ENCODE data around the gene ATOH1. TPM values are rescaled to one million over a fixed set of nuclear protein-coding genes. Genes with fewer than 3 reads are reported as not detected.

The ATOH1 gene
- total RNA-seq, 3 donors from 2014 or later: not detected

GRCh38 chr4:93813092-93813491 lies 15.5 kb upstream of the ATOH1 start:
- no peak overlapping the region for H3K27ac ChIP-seq
- no peaks in the 10 kb centered on the region for H3K9me3 ChIP-seq
- TF ChIP-seq CTCF (IDR thresholded peaks at IDR 0.05) (no peak), POLR2A (IDR thresholded peaks at IDR 0.05) (no peak), POLR2AphosphoS5 (IDR thresholded peaks at IDR 0.05) (no peak)
- no peaks in the 10 kb centered on the region for H3K4me1 ChIP-seq
- no peak overlapping the region for H3K4me3 ChIP-seq
- intact Hi-C loops (cut with DNase I; ENCODE audit: low total_unique reads): no loop called here
- no peak for DNase-seq (ENCODE audit: low spot score in 2 of 2)
- no peaks in the 10 kb centered on the region for H3K36me3 ChIP-seq
- H3K27me3 ChIP-seq: peaks cover 0 to 6% of the 10 kb centered on the region in 2 donors

GRCh38 chr4:93814141-93814540 lies 14.4 kb upstream of the ATOH1 start:
- no peak overlapping the region for H3K4me3 ChIP-seq
- no peaks in the 10 kb centered on the region for H3K9me3 ChIP-seq
- DNase-seq (ENCODE audit: low spot score in 2 of 2): no peak
- TF ChIP-seq POLR2A (IDR thresholded peaks at IDR 0.05) (no peak), CTCF (IDR thresholded peaks at IDR 0.05) (no peak), POLR2AphosphoS5 (IDR thresholded peaks at IDR 0.05) (no peak)
- intact Hi-C loops (cut with DNase I; ENCODE audit: low total_unique reads): no loop called here
- no peaks in the 10 kb centered on the region for H3K4me1 ChIP-seq
- H3K36me3 ChIP-seq: no peaks in the 10 kb centered on the region
- H3K27me3 ChIP-seq: peaks cover 0 to 6% of the 10 kb centered on the region in 2 donors
- H3K27ac ChIP-seq: no peak overlapping the region

GRCh38 chr4:93814722-93815121 lies 13.8 kb upstream of the ATOH1 start:
- no peak for DNase-seq (ENCODE audit: low spot score in 2 of 2)
- Histone ChIP-seq H3K4me1 (no peaks in the 10 kb centered on the region), H3K9me3 (no peaks in the 10 kb centered on the region), H3K27ac (no peak overlapping the region), H3K27me3 (peaks cover 0 to 6% of the 10 kb centered on the region in 2 donors), H3K36me3 (no peaks in the 10 kb centered on the region), H3K4me3 (no peak overlapping the region)
- intact Hi-C loops (cut with DNase I; ENCODE audit: low total_unique reads): loop anchor here (5.0 kb wide), 1 partner anchor 1947 kb away; no protein-coding TSS in a partner anchor
- no peak for TF ChIP-seq POLR2A (IDR thresholded peaks at IDR 0.05)
- no peak for TF ChIP-seq CTCF (IDR thresholded peaks at IDR 0.05)
- no peak for TF ChIP-seq POLR2AphosphoS5 (IDR thresholded peaks at IDR 0.05)

GRCh38 chr4:93825551-93826216 lies 2.9 kb upstream of the ATOH1 start:
- no peak for DNase-seq (ENCODE audit: low spot score in 2 of 2)
- no peak for TF ChIP-seq CTCF (IDR thresholded peaks at IDR 0.05)
- TF ChIP-seq POLR2AphosphoS5 (IDR thresholded peaks at IDR 0.05): no peak
- no peak for TF ChIP-seq POLR2A (IDR thresholded peaks at IDR 0.05)

GRCh38 chr4:93827272-93827947 lies 1.1 kb upstream of the ATOH1 start:
- Histone ChIP-seq H3K36me3 (no peaks in the 10 kb centered on the region), H3K9me3 (no peaks in the 10 kb centered on the region), H3K4me3 (peak overlapping the region in 1 of 3 donors; percentile 32), H3K27ac (no peak overlapping the region), H3K4me1 (peaks cover 7 to 15% of the 10 kb centered on the region in 2 donors), H3K27me3 (peaks cover 0 to 62% of the 10 kb centered on the region in 2 donors)
- DNase-seq (ENCODE audit: low spot score in 2 of 2): no peak
- TF ChIP-seq POLR2A (IDR thresholded peaks at IDR 0.05): no peak
- no peak for TF ChIP-seq CTCF (IDR thresholded peaks at IDR 0.05)
- no peak for TF ChIP-seq POLR2AphosphoS5 (IDR thresholded peaks at IDR 0.05)
- intact Hi-C loops (cut with DNase I; ENCODE audit: low total_unique reads): no loop called here

More at GRCh38 chr4:93825551-93826216, 2.9 kb upstream of the ATOH1 start:
- Histone ChIP-seq H3K27me3 (peaks cover 0 to 49% of the 10 kb centered on the region in 2 donors), H3K9me3 (no peaks in the 10 kb centered on the region), H3K4me3 (no peak overlapping the region), H3K4me1 (peaks cover 7 to 15% of the 10 kb centered on the region in 2 donors), H3K27ac (no peak overlapping the region), H3K36me3 (no peaks in the 10 kb centered on the region)
- intact Hi-C loops (cut with DNase I; ENCODE audit: low total_unique reads): no loop called here

Measured in breast epithelium (tissue), 4 donors.